ENCODE measurements around the gene SIAH2.
"Not testable (repeated sequence)": the region's sequence is repeated elsewhere in the genome, so short reads cannot be mapped to it uniquely, and the experiment has no call there.

The SIAH2 gene
- total RNA-seq = 48.7 to 144 (median 62.8) reads per million in 4 donors

- DNase-seq = peak; percentile 84 to 96 (median 91)
Measured at GRCh38 chr3:150763122-150763840, at the start of gene SIAH2. TSS of gene SIAH2 (minus strand) at chr3:150763169. CDS start at chr3:150762849, 320 bp downstream.

GRCh38 chr3:150811984-150812383, 49.0 kb upstream of the SIAH2 start:
- no peak for DNase-seq

GRCh38 chr3:150810641-150811040, 47.7 kb upstream of the SIAH2 start:
- DNase-seq = no peak

- no peak for DNase-seq
Measured at GRCh38 chr3:150806185-150806835, 43.3 kb upstream of the SIAH2 start.

GRCh38 chr3:150805354-150805753, 42.4 kb upstream of the SIAH2 start:
- no peak for DNase-seq

GRCh38 chr3:150803440-150803985, 40.5 kb upstream of the SIAH2 start:
- DNase-seq = no peak

GRCh38 chr3:150800722-150801121, 37.8 kb upstream of the SIAH2 start:
- DNase-seq = no peak

- peak in 1 of 5 donors; percentile 12 for DNase-seq
Measured at GRCh38 chr3:150798122-150798618, 35.2 kb upstream of the SIAH2 start.

GRCh38 chr3:150797155-150797554, 34.2 kb upstream of the SIAH2 start:
- no peak for DNase-seq

GRCh38 chr3:150796527-150796926, 33.6 kb upstream of the SIAH2 start:
- not testable (repeated sequence) for DNase-seq

- DNase-seq = no peak
Measured at GRCh38 chr3:150793641-150794040, 30.7 kb upstream of the SIAH2 start.

- DNase-seq = no peak
Measured at GRCh38 chr3:150790629-150791028, 27.7 kb upstream of the SIAH2 start.

- DNase-seq = no peak
Measured at GRCh38 chr3:150789451-150789850, 26.5 kb upstream of the SIAH2 start.

GRCh38 chr3:150787741-150788370, 24.9 kb upstream of the SIAH2 start:
- DNase-seq = peak; percentile 38 to 77 (median 62)

- DNase-seq = peak in 1 of 5 donors; percentile 28
Measured at GRCh38 chr3:150786791-150787190, 23.8 kb upstream of the SIAH2 start.

- DNase-seq = no peak
Measured at GRCh38 chr3:150784747-150785125, 21.8 kb upstream of the SIAH2 start.

GRCh38 chr3:150783920-150784746, 21.2 kb upstream of the SIAH2 start:
- DNase-seq = peak in 1 of 5 donors; percentile 83

- DNase-seq = no peak
Measured at GRCh38 chr3:150783316-150783715, 20.3 kb upstream of the SIAH2 start.

GRCh38 chr3:150779402-150779858, 16.5 kb upstream of the SIAH2 start:
- DNase-seq = no peak

GRCh38 chr3:150778793-150779401, 15.9 kb upstream of the SIAH2 start:
- no peak for DNase-seq

GRCh38 chr3:150775001-150775599, 12.1 kb upstream of the SIAH2 start:
- no peak for DNase-seq
